Glomerular visceral epithelial cell (primary cell): ENCODE data around the gene TSC22D3.
A peak's percentile ranks its signal among the peaks of the same experiment; 100 is the strongest.

ENCODE experiments used
- DNase-seq: peaks from one replicate; pipeline ENCODE4 v3.0.0-alpha.2; 2016; ENCODE audit errors: extremely low spot score

TSC22D3 gene

GRCh38 chrX:107760304-107761077, 15.1 kb downstream of the TSC22D3 start:
- no peak for DNase-seq

DNA sequence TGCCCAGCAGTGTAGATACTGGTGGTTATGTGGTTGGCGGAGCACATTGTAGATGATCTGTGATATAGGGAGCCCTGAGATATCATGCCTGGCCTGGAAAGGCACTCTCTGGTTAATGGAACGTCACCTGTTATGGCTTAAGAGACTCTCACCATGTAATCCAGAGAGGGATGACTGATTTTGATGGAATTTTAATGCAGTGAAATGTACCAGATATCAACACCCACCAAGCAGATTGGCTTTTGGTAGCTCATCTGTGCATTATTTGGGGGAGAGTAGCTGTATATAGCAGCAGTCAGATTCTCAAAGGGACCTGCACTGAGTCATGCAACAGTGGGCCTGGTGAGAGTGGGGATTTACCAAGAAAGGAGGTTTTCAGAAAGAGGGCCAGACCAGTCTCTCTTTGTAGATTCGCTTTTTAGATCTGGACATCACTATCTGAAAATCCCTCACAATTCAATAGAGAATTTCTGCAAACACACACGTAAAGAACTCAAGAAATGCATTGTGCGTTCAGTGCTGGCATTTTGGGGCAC, 17.3 kb downstream of the TSC22D3 start:
- no peak for DNase-seq

DNA sequence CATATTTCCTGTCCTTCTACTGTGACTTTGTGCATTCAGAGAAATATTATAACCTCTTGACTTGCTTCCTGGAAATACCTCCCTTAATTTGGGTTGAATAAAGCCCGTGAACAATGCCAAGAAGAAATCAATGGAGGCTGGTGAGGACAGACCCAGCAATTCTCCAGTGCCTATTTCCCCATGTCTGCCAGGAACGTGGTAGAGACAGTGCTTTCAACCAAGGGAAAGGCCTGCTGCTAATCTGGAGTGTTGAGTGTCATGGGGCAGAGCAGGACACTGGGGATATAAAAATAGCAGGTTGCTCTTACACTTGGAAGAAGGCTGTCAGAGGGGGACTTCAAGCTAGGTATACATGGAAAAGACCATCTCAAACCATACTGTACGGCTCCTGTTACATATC, 19.9 kb downstream of the TSC22D3 start:
- DNase-seq, result no peak

DNA sequence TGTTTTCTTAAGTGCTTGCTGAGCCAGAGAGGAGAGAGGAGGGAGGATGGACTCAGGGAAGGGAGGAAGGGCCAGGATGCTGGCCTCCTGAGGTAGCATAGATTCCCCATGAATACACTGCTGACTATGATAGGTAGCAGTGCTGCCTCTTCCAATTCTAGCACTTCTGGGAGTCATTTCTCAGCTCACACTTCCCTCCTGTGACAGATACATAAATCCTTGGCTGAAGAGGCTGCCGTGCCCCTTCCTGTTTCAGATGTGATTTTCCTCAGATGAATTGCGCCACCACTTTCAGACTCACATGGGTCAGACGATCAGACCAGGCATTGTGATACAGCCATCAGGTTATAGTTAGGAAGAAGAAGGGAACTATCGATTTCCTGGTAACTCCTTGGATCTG, 22.4 kb downstream of the TSC22D3 start:
- no peak for DNase-seq

- DNase-seq, result no peak
Observed at GRCh38 chrX:107752714-107753113, 22.9 kb downstream of the TSC22D3 start.

DNA sequence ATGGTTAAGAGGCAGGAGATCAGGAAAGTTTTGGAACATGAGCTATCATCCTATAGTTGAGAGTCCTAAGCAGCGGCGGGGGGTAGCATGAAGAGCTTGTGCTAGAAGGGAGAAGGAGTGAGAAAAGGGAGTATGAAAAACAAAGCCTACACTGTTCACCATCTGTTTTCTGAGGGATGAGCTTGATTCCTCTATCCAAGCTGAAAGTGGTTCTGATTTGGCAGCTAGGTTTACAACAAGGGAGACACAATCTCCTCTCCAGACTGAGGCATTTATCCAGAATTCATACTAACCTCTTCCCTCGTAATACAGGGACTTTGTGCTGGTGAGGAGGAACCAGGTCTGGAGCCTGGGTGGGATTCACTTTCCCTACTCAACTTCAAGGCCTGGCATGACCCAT, 23.5 kb downstream of the TSC22D3 start:
- no peak for DNase-seq

- DNase-seq, result no peak
Observed at GRCh38 chrX:107750861-107751445, 24.6 kb downstream of the TSC22D3 start.

GRCh38 chrX:107750263-107750662, 25.3 kb downstream of the TSC22D3 start:
- no peak for DNase-seq

- DNase-seq, result no peak
Observed at GRCh38 chrX:107748506-107748905, 27.1 kb downstream of the TSC22D3 start.

GRCh38 chrX:107747596-107748161, 27.9 kb downstream of the TSC22D3 start:
- peak; percentile 17 for DNase-seq

GRCh38 chrX:107744868-107745267, 30.7 kb downstream of the TSC22D3 start:
- no peak for DNase-seq

GRCh38 chrX:107743995-107744394, 31.6 kb downstream of the TSC22D3 start:
- no peak for DNase-seq

GRCh38 chrX:107742700-107743191, 32.8 kb downstream of the TSC22D3 start:
- no peak for DNase-seq

DNA sequence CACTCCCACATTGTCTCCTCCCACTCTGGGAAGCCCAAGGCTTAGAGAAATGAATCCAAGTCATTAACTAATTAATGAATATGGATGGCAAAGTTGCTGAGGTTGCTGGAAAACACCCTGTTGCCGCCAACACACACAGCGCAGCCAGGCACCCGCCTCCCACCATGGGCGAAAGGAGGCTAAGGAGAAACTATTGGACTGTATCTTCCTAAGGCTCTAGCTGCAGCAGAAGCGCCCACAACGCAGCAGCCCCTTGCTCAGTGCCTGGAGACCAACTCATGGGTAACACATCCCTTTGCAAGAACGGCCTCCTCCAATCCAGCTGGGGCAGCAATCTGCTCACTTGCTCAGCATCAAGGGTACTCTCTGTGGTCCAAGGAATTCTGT, 34.2 kb downstream of the TSC22D3 start:
- DNase-seq, result no peak

DNA sequence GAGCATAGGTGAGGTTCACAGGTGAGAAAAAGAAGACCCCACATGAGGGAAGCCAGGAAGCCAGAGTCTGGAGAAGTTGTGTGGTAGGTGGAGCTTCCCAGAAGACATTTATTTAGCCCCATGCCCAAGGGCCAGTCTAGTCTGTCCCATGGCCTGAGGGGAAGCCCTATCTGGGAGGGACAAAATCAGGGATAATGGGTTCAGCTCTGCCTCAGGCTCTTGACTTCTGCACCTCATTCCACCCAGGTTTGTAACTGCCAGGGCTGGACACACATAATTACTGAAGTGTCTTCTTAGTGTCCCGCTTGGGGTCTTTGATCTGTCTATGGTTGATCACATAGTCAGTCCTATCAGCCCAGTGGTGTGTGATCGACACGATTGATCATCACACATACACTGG, 36.0 kb downstream of the TSC22D3 start:
- DNase-seq, result no peak

GRCh38 chrX:107738768-107739167, 36.8 kb downstream of the TSC22D3 start:
- no peak for DNase-seq

GRCh38 chrX:107738272-107738671, 37.3 kb downstream of the TSC22D3 start:
- DNase-seq, result no peak

- no peak for DNase-seq
Observed at GRCh38 chrX:107736781-107737531, 38.6 kb downstream of the TSC22D3 start.

DNA sequence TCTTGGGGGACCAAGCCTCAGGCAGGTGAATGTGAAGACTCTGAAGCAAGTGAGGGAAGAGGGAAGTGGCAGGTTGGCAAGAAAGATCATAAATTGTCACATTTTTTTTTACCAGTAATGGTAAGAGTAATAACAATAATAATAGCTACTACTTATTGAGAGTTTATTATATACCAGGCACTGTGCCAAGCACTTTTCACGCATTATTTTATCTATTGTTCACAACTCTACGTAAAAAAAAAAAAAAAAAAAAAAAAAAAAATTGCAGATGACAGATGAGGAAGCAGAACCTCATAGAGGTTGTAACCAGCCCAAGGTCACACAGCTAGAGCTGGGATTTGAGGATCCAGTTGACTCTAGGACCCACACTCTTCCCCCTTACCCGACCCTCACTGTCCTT, 40.9 kb downstream of the TSC22D3 start:
- DNase-seq, result no peak

- no peak for DNase-seq
Observed at GRCh38 chrX:107733686-107734085, 41.9 kb downstream of the TSC22D3 start.

DNA sequence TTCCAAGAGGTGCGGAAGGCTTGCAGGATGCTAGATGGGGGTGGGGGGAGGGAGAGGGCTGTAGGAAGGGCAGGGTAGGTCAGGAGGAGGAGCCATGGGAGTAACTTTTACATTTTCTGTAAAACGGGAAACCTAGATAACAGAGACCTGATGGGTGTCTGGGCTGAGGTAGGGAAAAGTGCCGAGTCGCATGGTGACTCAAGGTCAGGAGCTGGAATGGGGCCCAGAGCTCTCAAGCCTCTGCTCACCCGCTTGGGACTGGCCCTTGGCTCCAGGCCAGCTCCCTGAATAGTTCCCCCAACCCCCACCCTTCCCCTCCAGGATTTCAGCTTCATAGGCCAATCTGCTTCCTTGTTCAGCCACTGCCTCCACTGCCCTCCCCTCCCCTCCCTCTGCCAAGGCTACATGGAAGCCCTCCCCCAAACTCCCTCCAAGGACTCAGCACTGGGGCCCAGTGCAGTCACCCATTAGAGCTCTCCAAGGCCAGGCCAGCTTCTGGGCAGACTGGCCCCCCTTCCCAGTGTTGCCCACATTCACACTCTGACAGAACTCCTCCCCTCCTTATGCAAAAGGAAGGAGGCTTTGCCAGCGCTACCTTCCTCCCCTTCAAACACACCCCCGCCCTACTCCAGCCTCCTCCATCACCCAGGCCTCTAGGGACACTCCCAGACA, 43.6 kb downstream of the TSC22D3 start:
- DNase-seq, result peak; percentile 96
